Uterus (tissue), 4 donors: Measurements from ENCODE around the gene RUNX1. TPM values are rescaled to one million over a fixed set of nuclear protein-coding genes. Genes with fewer than 3 reads are reported as not detected.

Source experiments
- DNase-seq, 2 donors: peaks; one replicate each; pipeline ENCODE4 v3.0.0-alpha.2; 2019 to 2020
- H3K27ac ChIP-seq, 2 donors: fragments of 200-600 bp; sonication (generic); 1 replicate in 1 of 2; 2 replicates in 1 of 2; pipeline ENCODE4 v1.5.1; 2016 to 2018
- H3K27me3 ChIP-seq, 2 donors: fragments of 200-600 bp; sonication (generic); one replicate each; pipeline ENCODE4 v1.5.1; 2018 to 2019; ENCODE audit warnings: control low read depth in 1 of 2
- H3K36me3 ChIP-seq, 2 donors: fragments of 200-600 bp; sonication (generic); one replicate each; pipeline ENCODE4 v1.5.1; 2019; ENCODE audit warnings: control low read depth in 1 of 2
- H3K4me1 ChIP-seq, 2 donors: fragments of 200-600 bp; sonication (generic); one replicate each; pipeline ENCODE4 v1.5.1; 2018 to 2019; ENCODE audit warnings: control low read depth in 1 of 2
- H3K4me3 ChIP-seq, 2 donors: fragments of 200-600 bp; sonication (generic); 1 replicate in 1 of 2; 2 replicates in 1 of 2; pipeline ENCODE4 v1.5.1; 2018 to 2019; ENCODE audit warnings: mild to moderate bottlenecking in 1 of 2
- H3K9me3 ChIP-seq, 2 donors: fragments of 200-600 bp; sonication (generic); one replicate each; pipeline ENCODE4 v1.5.1; 2019; ENCODE audit warnings: control low read depth in 1 of 2
- CTCF ChIP-seq, 4 experiments: fragments of 200-600 bp in 2 of 4; fragments of 450-650 bp in 2 of 4; sonication (generic) in 2 of 4; IDR thresholded peaks; one replicate each; pipeline ENCODE4 v1.5.1; 2016 to 2019; ENCODE audit warnings: antibody characterized with exemption in 4 of 4, mild to moderate bottlenecking in 2 of 4, moderate library complexity in 1 of 4
- POLR2A ChIP-seq, 2 donors: fragments of 450-650 bp; IDR thresholded peaks; one replicate each; pipeline ENCODE4 v1.6.1; 2016; ENCODE audit warnings: antibody characterized with exemption in 2 of 2, mild to moderate bottlenecking in 1 of 2, moderate library complexity in 1 of 2
- intact Hi-C: fragments of 100-400 bp; cut with DNase I; formaldehyde crosslinking; loops from one replicate; pipeline ENCODE4 v1.15.1; 2023; ENCODE audit warnings: low total_unique reads
- total RNA-seq, 4 donors: library from RNA; depleted of rRNA in 3 of 4; stranded (reverse); fragments of >200 nt in 3 of 4; gene quantifications; one replicate each; pipeline versions ENCODE4 v1.1.0 to v1.2.4, GENCODE V29; 2014 to 2023
- donor health status: DM: yes; HTN: yes; CAD: no.

RUNX1 gene
- total RNA-seq, 4 donors from 2014 or later, result under 0.01 to 13.2 (median 8.7) TPM

- no peak overlapping the region for H3K27ac ChIP-seq
- no peaks in the 10 kb centered on the region for H3K36me3 ChIP-seq
These were observed 102.7 kb downstream of the RUNX1 start for GRCh38 chr21:34946385-34946840.

GRCh38 chr21:34945288-34945687 lies 103.8 kb downstream of the RUNX1 start:
- no peak for TF ChIP-seq POLR2A (IDR thresholded peaks at IDR 0.05)
- Histone ChIP-seq H3K27me3 (no peaks in the 10 kb centered on the region), H3K4me1 (no peaks in the 10 kb centered on the region), H3K4me3 (no peak overlapping the region), H3K27ac (no peak overlapping the region), H3K36me3 (no peaks in the 10 kb centered on the region), H3K9me3 (no peaks in the 10 kb centered on the region)
- intact Hi-C loops, result no loop called here
- no peak for DNase-seq

More at GRCh38 chr21:34946385-34946840, 102.7 kb downstream of the RUNX1 start:
- H3K4me3 ChIP-seq, result no peak overlapping the region
- no peak for TF ChIP-seq CTCF (IDR thresholded peaks at IDR 0.05)
- no peak for TF ChIP-seq POLR2A (IDR thresholded peaks at IDR 0.05)
- no peaks in the 10 kb centered on the region for H3K27me3 ChIP-seq
- H3K9me3 ChIP-seq, result no peaks in the 10 kb centered on the region
- no peaks in the 10 kb centered on the region for H3K4me1 ChIP-seq
- no peak for DNase-seq
- intact Hi-C loops, result no loop called here

GRCh38 chr21:34944015-34944755 lies 104.9 kb downstream of the RUNX1 start:
- DNase-seq, result no peak
- Histone ChIP-seq H3K9me3 (no peaks in the 10 kb centered on the region), H3K27ac (no peak overlapping the region), H3K36me3 (no peaks in the 10 kb centered on the region), H3K4me1 (no peaks in the 10 kb centered on the region), H3K4me3 (no peak overlapping the region), H3K27me3 (no peaks in the 10 kb centered on the region)
- no peak for TF ChIP-seq CTCF (IDR thresholded peaks at IDR 0.05)
- TF ChIP-seq POLR2A (IDR thresholded peaks at IDR 0.05), result no peak
- intact Hi-C loops, result no loop called here

- no peak overlapping the region for H3K27ac ChIP-seq
- H3K27me3 ChIP-seq, result no peaks in the 10 kb centered on the region
- intact Hi-C loops, result no loop called here
- H3K4me1 ChIP-seq, result no peaks in the 10 kb centered on the region
- H3K9me3 ChIP-seq, result no peaks in the 10 kb centered on the region
- TF ChIP-seq CTCF (IDR thresholded peaks at IDR 0.05) (no peak), POLR2A (IDR thresholded peaks at IDR 0.05) (no peak)
- DNase-seq, result no peak
- H3K4me3 ChIP-seq, result no peak overlapping the region
- H3K36me3 ChIP-seq, result no peaks in the 10 kb centered on the region
These were observed 106.2 kb downstream of the RUNX1 start for GRCh38 chr21:34942911-34943310.

GRCh38 chr21:34941162-34941561 lies 107.9 kb downstream of the RUNX1 start:
- no peaks in the 10 kb centered on the region for H3K27me3 ChIP-seq
- H3K27ac ChIP-seq, result no peak overlapping the region
- no peak overlapping the region for H3K4me3 ChIP-seq
- DNase-seq, result no peak
- H3K9me3 ChIP-seq, result no peaks in the 10 kb centered on the region
- intact Hi-C loops, result no loop called here
- no peaks in the 10 kb centered on the region for H3K36me3 ChIP-seq
- no peak for TF ChIP-seq POLR2A (IDR thresholded peaks at IDR 0.05)
- no peak for TF ChIP-seq CTCF (IDR thresholded peaks at IDR 0.05)
- no peaks in the 10 kb centered on the region for H3K4me1 ChIP-seq
